GM23248 (cell line): ENCODE data around the gene NSMCE3. TPM values are rescaled to one million over a fixed set of nuclear protein-coding genes. Genes with fewer than 3 reads are reported as not detected.

Source experiments
- DNase-seq: peaks from one replicate; pipeline ENCODE4 v3.0.0-alpha.2; 2015
- H2AFZ ChIP-seq: fragments of 200-600 bp; sonication (generic); 2 replicates; pipeline ENCODE4 v1.6.1; 2016; ENCODE audit warnings: antibody characterized with exemption
- H3F3A ChIP-seq: fragments of 200-600 bp; sonication (generic); 2 replicates; pipeline ENCODE4 v1.6.1; 2016; ENCODE audit warnings: mild to moderate bottlenecking, antibody characterized with exemption, mixed run types; ENCODE audit not compliant: insufficient read depth
- H3K27ac ChIP-seq: fragments of 200-600 bp; sonication (generic); 2 replicates; pipeline ENCODE4 v1.5.1; 2016; ENCODE audit warnings: mild to moderate bottlenecking
- H3K27me3 ChIP-seq: fragments of 200-600 bp; sonication (generic); replicated peaks from 2 replicates; pipeline ENCODE4 v1.6.1; 2016; ENCODE audit warnings: mild to moderate bottlenecking; ENCODE audit not compliant: insufficient read depth
- H3K36me3 ChIP-seq: fragments of 200-600 bp; sonication (generic); 2 replicates; pipeline ENCODE4 v1.6.1; 2016; ENCODE audit warnings: low read depth, mild to moderate bottlenecking
- H3K4me1 ChIP-seq: fragments of 200-600 bp; sonication (generic); 2 replicates; pipeline ENCODE4 v1.6.1; 2016; ENCODE audit warnings: mild to moderate bottlenecking; ENCODE audit not compliant: insufficient read depth
- H3K4me2 ChIP-seq: fragments of 200-600 bp; sonication (generic); one replicate; pipeline ENCODE4 v1.6.1; 2016; ENCODE audit warnings: mild to moderate bottlenecking; ENCODE audit not compliant: unreplicated experiment
- H3K4me3 ChIP-seq: fragments of 200-600 bp; sonication (generic); 2 replicates; pipeline ENCODE4 v1.5.1; 2016; ENCODE audit warnings: mild to moderate bottlenecking
- H3K79me2 ChIP-seq: fragments of 200-600 bp; sonication (generic); 2 replicates; pipeline ENCODE4 v1.6.1; 2016; ENCODE audit warnings: mild to moderate bottlenecking; ENCODE audit not compliant: insufficient read depth
- H3K9ac ChIP-seq: fragments of 200-600 bp; sonication (generic); 2 replicates; pipeline ENCODE4 v1.6.1; 2016; ENCODE audit warnings: mild to moderate bottlenecking
- H3K9me2 ChIP-seq: fragments of 200-600 bp; sonication (generic); 2 replicates; pipeline ENCODE4 v1.6.1; 2016; ENCODE audit warnings: mixed run types, mild to moderate bottlenecking, moderate library complexity; ENCODE audit not compliant: insufficient read depth
- H3K9me3 ChIP-seq: fragments of 200-600 bp; sonication (generic); one replicate; pipeline ENCODE4 v1.6.1; 2017; ENCODE audit warnings: low read depth
- H4K20me1 ChIP-seq: fragments of 200-600 bp; sonication (generic); 2 replicates; pipeline ENCODE4 v1.6.0; 2016; ENCODE audit not compliant: insufficient read depth
- EZH2 ChIP-seq: fragments of 200-600 bp; sonication (generic); IDR thresholded peaks from 2 replicates; pipeline ENCODE4 v1.6.1; 2018; ENCODE audit warnings: antibody characterized with exemption, mild to moderate bottlenecking; ENCODE audit not compliant: insufficient read depth, poor library complexity, severe bottlenecking
- EZH2phosphoT487 ChIP-seq: fragments of 200-600 bp; sonication (generic); IDR thresholded peaks from 2 replicates; pipeline ENCODE4 v1.6.1; 2018; ENCODE audit warnings: antibody characterized with exemption, moderate library complexity, mild to moderate bottlenecking, low read depth; ENCODE audit not compliant: insufficient read depth
- WGBS, 2 experiments: methylation state at CpG; one replicate each; pipeline ENCODE4 v1.1.6; 2015 to 2017; ENCODE audit warnings: low lambda C conversion rate in 2 of 2, low coverage in 1 of 2; ENCODE audit errors: missing lambda C conversion rate in 2 of 2; 5-methylcytosine and 5-hydroxymethylcytosine counted together
- in situ Hi-C: fragments of 300-500 bp; cut with MboI; formaldehyde crosslinking; loops from 2 replicates; pipeline ENCODE4 v1.15.0; 2020
- polyA plus RNA-seq: library from polyadenylated mRNA; unstranded; fragments of >200 nt; fragmentation: Nextera tagmentation; extraction: Ambion mirVana; gene quantifications from 2 replicates; pipeline ENCODE4 v1.2.1, GENCODE V29; 2016
- small RNA-seq: library from RNA; depleted of rRNA; stranded (forward); fragments of <200 nt; gene quantifications from one replicate; pipeline ENCODE3, GENCODE V24; 2014; ENCODE audit warnings: low read depth, low replicate concordance
- total RNA-seq: library from RNA; depleted of rRNA; stranded (reverse); fragments of >200 nt; shearing (Covaris generic); gene quantifications from 2 replicates; pipeline ENCODE4 v1.2.3, GENCODE V29; 2014

The NSMCE3 gene
- total and polyA plus RNA-seq, 2 experiments from 2014 or later = 9.2 to 10.2 TPM

DNA sequence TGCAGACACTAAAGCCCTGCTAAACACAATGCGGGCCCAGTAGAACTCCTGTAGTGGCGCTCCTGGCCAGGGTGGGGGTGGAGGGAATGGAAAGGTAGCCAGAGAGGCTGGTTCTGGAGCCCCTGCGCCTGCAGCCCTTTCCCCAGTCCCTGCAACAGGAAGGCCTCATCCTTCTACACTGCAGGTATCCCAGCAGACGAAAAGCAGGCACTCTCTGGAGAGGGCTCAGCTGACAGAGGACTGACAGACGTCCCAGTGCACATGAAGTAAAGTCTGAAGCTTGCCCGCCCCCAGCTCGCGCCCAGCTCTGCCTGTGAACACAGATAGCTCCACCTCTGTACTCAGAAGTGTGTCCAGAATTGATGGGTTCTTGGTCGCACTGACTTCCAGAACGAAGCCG is 46.0 kb downstream of the NSMCE3 start:
- H4K20me1 ChIP-seq = no peaks in the 10 kb centered on the region
- no peaks in the 10 kb centered on the region for H3F3A ChIP-seq
- no peak for DNase-seq
- H3K9me2 ChIP-seq = no peaks in the 10 kb centered on the region
- H3K79me2 ChIP-seq = no peaks in the 10 kb centered on the region
- no peak overlapping the region for H2AFZ ChIP-seq
- WGBS, 2 experiments = 49 to 50% methylated on average over 11 of the region's 11 CpGs
- H3K27ac ChIP-seq = no peak overlapping the region
- in situ Hi-C loops = no loop called here
- H3K9me3 ChIP-seq = no peaks in the 10 kb centered on the region
- H3K4me2 ChIP-seq = no peak overlapping the region
- no peaks in the 10 kb centered on the region for H3K36me3 ChIP-seq
- TF ChIP-seq EZH2 = no peak
- TF ChIP-seq EZH2phosphoT487 = no peak
- H3K27me3 ChIP-seq = peaks cover 3% of the 10 kb centered on the region; the same call in 1 of the 2 replicates
- H3K4me3 ChIP-seq = no peak overlapping the region
- no peaks in the 10 kb centered on the region for H3K4me1 ChIP-seq
- no peak overlapping the region for H3K9ac ChIP-seq

DNA sequence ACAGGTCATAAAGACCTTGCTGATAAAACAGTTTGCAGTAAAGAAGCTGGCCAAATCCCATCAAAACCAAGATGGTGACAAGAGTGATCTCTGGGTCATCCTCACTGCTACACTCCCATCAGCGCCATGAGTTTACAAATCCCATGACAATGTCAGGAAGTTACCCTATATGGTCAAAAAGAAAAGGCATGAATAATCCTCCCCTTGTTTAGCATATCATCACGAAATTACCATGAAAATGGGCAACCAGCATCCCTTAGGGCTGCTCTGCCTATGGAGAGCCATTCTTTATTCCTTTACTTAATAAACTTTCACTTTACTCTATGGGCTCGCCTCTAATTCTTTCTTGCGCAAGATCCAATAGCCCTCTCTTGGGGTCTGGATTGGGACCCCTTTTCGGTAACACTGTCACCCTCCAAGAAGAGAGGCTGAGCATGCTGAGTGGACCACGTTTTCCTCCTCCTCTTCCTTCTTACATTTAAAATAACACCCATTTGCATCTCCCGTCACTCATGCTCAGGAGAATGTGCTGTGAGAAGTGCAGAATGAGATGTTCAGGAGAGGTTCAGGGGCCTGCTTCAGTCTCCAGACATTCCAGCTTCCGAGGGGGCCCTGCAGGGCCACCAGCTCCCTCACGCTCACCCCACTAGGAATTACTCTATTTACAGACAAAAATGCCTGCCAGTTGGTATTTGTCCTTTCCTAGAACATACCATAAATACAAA is 47.3 kb downstream of the NSMCE3 start:
- H4K20me1 ChIP-seq = no peaks in the 10 kb centered on the region
- no peak overlapping the region for H2AFZ ChIP-seq
- H3K36me3 ChIP-seq = no peaks in the 10 kb centered on the region
- no peak for TF ChIP-seq EZH2
- TF ChIP-seq EZH2phosphoT487 = no peak
- H3K4me1 ChIP-seq = no peaks in the 10 kb centered on the region
- no peak overlapping the region for H3K27ac ChIP-seq
- H3K9me2 ChIP-seq = no peaks in the 10 kb centered on the region
- peaks cover 3% of the 10 kb centered on the region; the same call in 1 of the 2 replicates for H3K27me3 ChIP-seq
- no peak overlapping the region for H3K4me2 ChIP-seq
- in situ Hi-C loops = no loop called here
- no peaks in the 10 kb centered on the region for H3F3A ChIP-seq
- 24 to 25% methylated on average over 9 of the region's 9 CpGs for WGBS, 2 experiments
- no peaks in the 10 kb centered on the region for H3K9me3 ChIP-seq
- no peak overlapping the region for H3K9ac ChIP-seq
- no peak overlapping the region for H3K4me3 ChIP-seq
- no peaks in the 10 kb centered on the region for H3K79me2 ChIP-seq
- no peak for DNase-seq

DNA sequence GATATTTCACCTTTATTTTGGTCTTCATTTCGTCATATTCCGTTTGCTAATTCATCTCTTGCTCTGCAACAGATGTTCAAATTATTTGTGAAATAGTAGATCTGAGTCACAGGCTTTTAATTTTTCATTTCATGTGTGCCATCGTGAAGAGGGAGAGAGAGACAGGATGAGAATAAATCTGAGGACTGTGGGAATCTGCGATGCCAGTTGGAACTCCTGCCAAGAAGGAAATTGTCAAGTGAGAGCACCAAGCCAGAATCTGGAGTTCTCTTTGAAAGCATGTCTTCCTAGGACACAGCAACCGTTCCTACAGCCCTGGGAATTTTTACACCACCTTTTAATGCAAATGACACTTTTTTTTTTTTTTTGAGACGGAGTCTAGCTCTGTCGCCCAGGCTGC is 48.8 kb downstream of the NSMCE3 start:
- no peaks in the 10 kb centered on the region for H4K20me1 ChIP-seq
- in situ Hi-C loops = no loop called here
- 5% methylated on average over 7 of the region's 7 CpGs for WGBS, 2 experiments

DNA sequence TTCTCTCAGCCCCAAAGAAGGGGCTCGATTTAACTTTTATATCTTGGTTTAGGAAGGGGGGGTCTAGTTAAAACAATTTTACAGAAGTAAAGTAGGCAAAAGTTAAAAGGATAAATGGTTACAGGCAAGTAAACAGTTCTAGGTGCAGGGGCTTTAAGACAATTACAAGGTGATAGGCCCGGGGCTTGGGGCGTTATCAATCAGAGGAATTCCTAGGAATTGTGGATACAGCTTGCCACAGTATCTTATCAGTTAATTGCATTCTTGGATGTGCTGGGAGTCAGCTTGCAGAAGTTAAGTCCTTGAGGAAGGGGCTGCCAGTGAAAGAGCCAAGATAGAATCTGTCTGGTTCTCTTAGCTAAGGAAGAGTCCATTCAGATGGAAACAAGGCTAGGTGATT is 52.7 kb downstream of the NSMCE3 start:
- no peaks in the 10 kb centered on the region for H3K4me1 ChIP-seq
- DNase-seq = no peak
- no peak overlapping the region for H3K9ac ChIP-seq
- H4K20me1 ChIP-seq = no peaks in the 10 kb centered on the region
- H3K4me3 ChIP-seq = no peak overlapping the region
- no peaks in the 10 kb centered on the region for H3K79me2 ChIP-seq
- no peaks in the 10 kb centered on the region for H3F3A ChIP-seq
- H3K27ac ChIP-seq = no peak overlapping the region
- 0 to 3% methylated on average over 3 of the region's 3 CpGs for WGBS, 2 experiments
- H3K36me3 ChIP-seq = no peaks in the 10 kb centered on the region
- H3K9me3 ChIP-seq = no peaks in the 10 kb centered on the region
- TF ChIP-seq EZH2phosphoT487 (no peak), EZH2 (no peak)
- in situ Hi-C loops = no loop called here
- no peaks in the 10 kb centered on the region for H3K9me2 ChIP-seq
- no peak overlapping the region for H2AFZ ChIP-seq
- no peaks in the 10 kb centered on the region for H3K27me3 ChIP-seq
- no peak overlapping the region for H3K4me2 ChIP-seq

More for the DNA sequence above, 48.8 kb downstream of the NSMCE3 start:
- H3K9ac ChIP-seq = no peak overlapping the region
- no peaks in the 10 kb centered on the region for H3K79me2 ChIP-seq
- no peaks in the 10 kb centered on the region for H3K36me3 ChIP-seq
- TF ChIP-seq EZH2 = no peak
- no peak for TF ChIP-seq EZH2phosphoT487
- no peak overlapping the region for H3K27ac ChIP-seq
- no peak overlapping the region for H3K4me3 ChIP-seq
- no peaks in the 10 kb centered on the region for H3K9me2 ChIP-seq
- H3K27me3 ChIP-seq = no peaks in the 10 kb centered on the region; the same call in 1 of the 2 replicates
- no peak overlapping the region for H3K4me2 ChIP-seq
- H3K4me1 ChIP-seq = no peaks in the 10 kb centered on the region
- H3K9me3 ChIP-seq = no peaks in the 10 kb centered on the region
- DNase-seq = no peak
- H3F3A ChIP-seq = no peaks in the 10 kb centered on the region
- H2AFZ ChIP-seq = no peak overlapping the region

Small RNA genes lying within 50 kb of the gene (small RNA-seq; reads per million reads assigned to genes)
- gene RF00201 = not detected
